Glomerular visceral epithelial cell (primary cell): ENCODE data around the gene KLB.
A peak's percentile ranks its signal among the peaks of the same experiment; 100 is the strongest.
"Not testable (repeated sequence)": the region's sequence is repeated elsewhere in the genome, so short reads cannot be mapped to it uniquely, and the experiment has no call there.

Experiments used
- DNase-seq: peaks from one replicate; pipeline ENCODE4 v3.0.0-alpha.2; 2016; ENCODE audit errors: extremely low spot score

Gene KLB

GRCh38 chr4:39406763-39407583 is at the start of gene KLB:
TSS of gene KLB (plus strand) at chr4:39406930. CDS start at chr4:39406950, 20 bp downstream.
- DNase-seq = peak; percentile 28

- no peak for DNase-seq
Observed at GRCh38 chr4:39357002-39357401, 49.7 kb upstream of the KLB start.

- not testable (repeated sequence) for DNase-seq
Observed at GRCh38 chr4:39360611-39361010, 46.1 kb upstream of the KLB start.

GRCh38 chr4:39362827-39363226 is 43.9 kb upstream of the KLB start:
- no peak for DNase-seq

- DNase-seq = no peak
Observed at GRCh38 chr4:39363773-39364393, 42.8 kb upstream of the KLB start.

- DNase-seq = no peak
Observed at GRCh38 chr4:39365360-39365759, 41.4 kb upstream of the KLB start.

- peak; percentile 93 for DNase-seq
Observed at GRCh38 chr4:39365830-39366771, 40.6 kb upstream of the KLB start, which contains the start of gene RFC1. TSS of gene RFC1 (minus strand) at chr4:39366362. CDS start at chr4:39366241, 121 bp downstream.

- no peak for DNase-seq
Observed at GRCh38 chr4:39367166-39367565, 39.6 kb upstream of the KLB start.

- no peak for DNase-seq
Observed at GRCh38 chr4:39369301-39369700, 37.4 kb upstream of the KLB start.

GRCh38 chr4:39371209-39371608 is 35.5 kb upstream of the KLB start:
- not testable (repeated sequence) for DNase-seq

- DNase-seq = no peak
Observed at GRCh38 chr4:39375478-39375877, 31.3 kb upstream of the KLB start.

GRCh38 chr4:39383690-39384089 is 23.0 kb upstream of the KLB start:
- no peak for DNase-seq

GRCh38 chr4:39384563-39384962 is 22.2 kb upstream of the KLB start:
- no peak for DNase-seq

GRCh38 chr4:39390603-39391002 is 16.1 kb upstream of the KLB start:
- DNase-seq = no peak

GRCh38 chr4:39394706-39395105 is 12.0 kb upstream of the KLB start:
- no peak for DNase-seq

GRCh38 chr4:39401640-39402039 is 5.1 kb upstream of the KLB start:
- DNase-seq = not testable (repeated sequence)

- DNase-seq = no peak
Observed at GRCh38 chr4:39407584-39407885, 805 bp downstream of the KLB start.

GRCh38 chr4:39410415-39410814 is 3.7 kb downstream of the KLB start:
- DNase-seq = no peak

GRCh38 chr4:39411561-39411960 is 4.8 kb downstream of the KLB start:
- DNase-seq = not testable (repeated sequence)

GRCh38 chr4:39415678-39416283 is 9.1 kb downstream of the KLB start:
- DNase-seq = no peak

- DNase-seq = no peak
Observed at GRCh38 chr4:39422247-39422646, 15.5 kb downstream of the KLB start.

- DNase-seq = not testable (repeated sequence)
Observed at GRCh38 chr4:39425297-39425696, 18.6 kb downstream of the KLB start.
